NCI-H1048 (cell line): ENCODE data around the gene EXD3.

ENCODE experiments used
- DNase-seq: peaks from one replicate; lab custom pipeline; 2025; lab: John Stamatoyannopoulos, UW

Gene EXD3

GRCh38 chr9:137447722-137448601 is 25.0 kb upstream of the EXD3 start:
- DNase-seq: no peak

GRCh38 chr9:137446851-137447471 is 24.0 kb upstream of the EXD3 start:
- DNase-seq: no peak

- DNase-seq: no peak
These were observed 23.0 kb upstream of the EXD3 start for GRCh38 chr9:137445930-137446431.

GRCh38 chr9:137445275-137445807 is 22.4 kb upstream of the EXD3 start:
- DNase-seq: peak; percentile 19

- DNase-seq: no peak
These were observed 21.3 kb upstream of the EXD3 start for GRCh38 chr9:137444106-137444790.

- DNase-seq: no peak
These were observed 19.0 kb upstream of the EXD3 start for GRCh38 chr9:137441935-137442321.

DNA sequence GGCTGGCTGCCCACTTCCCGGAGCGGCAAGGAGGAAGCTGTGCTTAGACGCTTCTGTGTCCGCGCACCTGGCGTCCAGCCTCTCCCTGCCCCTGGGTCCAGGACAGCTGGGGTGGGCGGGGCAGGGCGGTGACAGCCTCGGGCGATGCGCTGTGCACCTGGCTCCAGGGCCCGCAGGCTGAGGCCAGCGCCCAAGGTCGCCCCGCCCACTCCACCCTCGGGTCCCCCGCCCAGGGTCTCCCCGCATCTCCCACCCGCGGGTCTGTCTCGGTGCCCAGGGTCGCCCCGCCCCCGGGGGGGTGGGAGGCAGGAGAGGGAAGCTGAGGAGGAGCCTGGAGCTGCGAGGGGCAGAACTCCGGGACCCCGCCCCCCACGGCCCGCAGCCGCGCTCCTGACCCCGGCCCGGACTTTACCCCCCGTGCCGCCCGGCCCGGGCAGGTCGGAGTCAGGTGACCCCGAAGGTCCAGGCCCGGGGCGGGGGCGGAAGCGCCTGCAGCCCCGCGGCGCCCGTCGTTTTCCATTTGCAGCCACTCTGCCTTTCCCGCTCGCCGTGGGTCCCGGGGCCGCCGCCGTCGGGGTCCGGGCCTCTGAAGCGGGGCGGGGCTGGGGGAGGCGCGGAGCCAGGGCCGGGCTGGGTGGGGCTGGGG is 18.4 kb upstream of the EXD3 start, which contains the start of gene ENTPD8:
Gene ENTPD8 (minus strand): TSS at position 69 of the 646 bp plus-strand sequence. CDS start 3,072 bp downstream, outside the sequence.
- DNase-seq: no peak

DNA sequence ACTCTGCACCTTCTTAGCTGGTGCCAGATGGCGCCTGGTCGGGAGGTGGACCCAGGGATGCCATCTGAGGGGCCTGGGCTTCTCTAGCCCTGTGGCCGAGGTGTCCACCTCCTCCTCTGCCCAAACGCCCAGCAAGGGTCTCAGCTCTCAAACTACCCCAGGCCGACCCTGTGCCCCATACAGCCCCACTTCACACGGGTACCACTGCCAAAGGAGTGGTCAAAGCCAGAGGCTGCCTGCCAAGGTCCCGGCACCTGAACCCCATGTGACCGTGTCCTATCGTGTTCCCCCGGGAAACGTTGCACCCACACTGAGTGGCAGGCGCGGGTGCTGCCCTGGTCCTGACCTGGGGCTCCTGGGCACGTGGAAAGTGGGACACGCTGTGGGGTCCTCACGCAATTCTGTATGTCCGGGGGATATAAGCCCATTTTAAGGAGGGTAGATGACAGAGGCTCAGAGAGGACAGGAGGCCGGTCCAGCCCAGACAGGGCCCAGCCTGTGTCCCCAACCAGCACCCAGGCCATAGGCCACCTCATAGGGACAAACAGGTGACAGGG is 16.3 kb upstream of the EXD3 start:
- no peak for DNase-seq

DNA sequence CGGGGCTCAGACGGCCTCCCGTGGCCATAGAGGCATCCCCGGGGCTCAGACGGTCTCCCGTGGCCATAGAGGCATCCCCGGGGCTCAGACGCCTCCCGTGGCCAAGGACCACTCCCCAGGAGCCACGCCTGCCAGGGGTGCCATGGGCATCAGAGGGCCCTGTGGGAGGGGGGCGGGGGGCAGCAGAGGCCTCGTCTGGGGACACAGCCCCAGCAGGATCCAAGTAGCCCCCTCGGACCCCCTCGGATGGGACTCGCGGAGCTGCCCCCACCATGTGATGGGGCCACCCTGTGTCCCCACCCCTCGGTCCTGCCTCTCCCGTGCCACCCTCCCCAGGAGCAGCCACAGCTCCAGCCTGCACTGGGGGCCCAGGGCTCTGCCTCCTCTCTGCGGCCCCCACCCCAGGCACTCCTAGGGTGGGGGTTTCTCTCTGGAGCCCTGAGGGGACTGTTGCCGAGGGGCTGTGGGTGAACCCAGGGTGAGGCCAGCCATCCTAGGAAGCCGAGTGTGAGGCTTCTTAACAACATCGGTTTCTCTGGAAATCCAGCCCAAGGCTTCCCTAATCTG is 15.7 kb upstream of the EXD3 start:
- DNase-seq: no peak

DNA sequence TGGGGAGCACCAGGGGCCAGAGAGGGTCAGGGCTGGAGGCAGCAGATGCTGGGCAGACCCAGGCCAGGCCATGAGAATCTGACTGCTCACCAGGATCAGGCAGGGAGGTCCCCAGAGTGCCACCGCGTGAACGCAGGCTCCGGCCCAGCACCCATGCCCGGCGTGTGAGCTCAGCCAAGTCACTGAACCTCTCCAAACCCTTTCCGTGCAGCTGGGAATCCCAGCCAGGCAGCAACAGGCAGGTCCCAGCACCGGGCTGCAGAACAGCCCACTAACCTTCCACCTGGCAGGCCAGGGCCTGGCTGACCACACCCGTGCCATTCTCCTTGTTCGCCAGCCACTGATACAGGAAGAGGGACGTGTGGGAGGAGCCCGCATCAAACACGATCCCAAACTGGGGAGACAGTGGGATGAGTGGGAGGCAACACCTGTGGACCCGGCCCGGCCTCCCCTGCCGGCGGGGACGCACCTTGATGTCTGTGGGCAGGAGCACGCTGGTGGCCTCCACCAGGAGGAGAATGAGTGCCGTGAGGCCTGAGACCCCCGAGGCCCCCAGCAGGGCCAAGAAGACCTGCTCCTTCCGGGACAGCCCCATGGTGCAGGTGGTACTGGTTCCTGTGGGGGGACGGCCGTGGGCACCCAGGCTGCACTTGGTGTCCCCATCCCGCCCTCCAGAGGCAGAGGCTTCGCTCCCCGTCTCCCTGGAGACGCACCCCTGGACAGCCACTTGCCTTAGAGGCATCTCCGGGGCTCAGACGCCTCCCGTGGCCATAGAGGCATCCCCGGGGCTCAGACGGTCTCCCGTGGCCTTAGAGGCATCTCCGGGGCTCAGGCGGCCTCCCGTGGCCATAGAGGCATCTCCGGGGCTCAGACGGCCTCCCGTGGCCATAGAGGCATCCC is 15.0 kb upstream of the EXD3 start:
- no peak for DNase-seq

- DNase-seq: no peak
These were observed 14.0 kb upstream of the EXD3 start for GRCh38 chr9:137436761-137437600.

DNA sequence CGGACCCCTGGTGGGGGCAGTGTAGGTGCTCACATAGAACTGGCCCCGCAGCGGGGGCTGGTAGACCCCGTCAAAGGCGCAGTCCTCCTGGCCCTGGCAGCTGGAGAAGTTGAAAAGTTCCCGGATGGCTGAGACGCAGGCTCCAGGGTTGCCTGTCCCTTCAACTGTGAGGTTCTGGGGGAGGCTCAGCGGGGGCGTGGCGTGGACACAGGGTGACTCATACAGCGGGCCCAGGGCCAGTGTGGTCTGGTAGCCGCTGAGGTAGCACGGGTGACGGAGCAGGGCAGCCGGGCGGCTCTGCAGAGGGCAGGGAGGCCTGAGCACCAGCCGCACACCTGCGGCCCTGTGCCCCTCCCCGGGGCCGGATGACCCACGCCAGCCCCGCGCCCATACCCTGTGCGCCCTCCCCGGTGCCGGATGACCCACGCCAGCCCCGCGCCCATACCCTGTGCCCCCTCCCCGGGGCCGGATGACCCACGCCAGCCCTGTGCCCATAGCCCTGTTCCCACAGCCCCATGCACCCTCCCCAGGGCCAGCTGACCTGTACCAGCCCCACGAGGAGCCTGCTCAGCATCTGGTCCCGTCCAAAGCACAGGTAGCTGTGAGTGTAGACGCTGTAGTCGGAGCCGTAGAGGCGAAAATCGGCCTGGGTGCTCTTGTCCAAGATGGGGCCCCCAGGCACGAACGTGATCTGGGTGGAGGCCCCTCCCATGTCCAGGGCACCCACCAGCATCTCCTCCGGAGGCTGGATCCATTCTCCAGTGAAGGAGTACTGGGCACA is 13.2 kb upstream of the EXD3 start:
- no peak for DNase-seq

DNA sequence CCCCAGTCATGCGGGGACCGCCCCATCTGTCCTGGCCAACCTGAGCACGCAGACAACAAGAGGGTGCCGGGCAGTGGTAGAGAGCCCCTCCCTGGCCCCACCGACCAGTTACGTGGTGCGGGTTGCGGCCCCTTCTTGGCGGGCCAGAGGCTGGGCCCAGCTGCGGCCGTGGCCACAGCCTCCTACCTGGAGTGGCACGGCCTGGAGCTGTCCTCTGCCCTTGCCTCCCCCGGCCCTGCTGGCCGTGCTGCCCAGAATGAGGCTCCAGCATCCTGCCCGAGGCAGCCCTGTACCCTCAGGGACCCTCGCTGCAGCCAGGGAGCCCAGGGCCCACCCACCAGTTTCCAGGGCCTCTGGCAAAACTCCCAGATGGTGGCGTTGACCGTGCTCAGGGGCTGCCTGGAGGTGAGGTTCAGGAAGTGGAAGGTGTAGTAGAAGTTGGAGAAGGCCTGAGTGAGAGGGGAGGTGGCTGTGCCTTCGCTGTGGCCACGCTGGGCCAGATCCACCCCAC is 12.5 kb upstream of the EXD3 start:
- DNase-seq: no peak

DNA sequence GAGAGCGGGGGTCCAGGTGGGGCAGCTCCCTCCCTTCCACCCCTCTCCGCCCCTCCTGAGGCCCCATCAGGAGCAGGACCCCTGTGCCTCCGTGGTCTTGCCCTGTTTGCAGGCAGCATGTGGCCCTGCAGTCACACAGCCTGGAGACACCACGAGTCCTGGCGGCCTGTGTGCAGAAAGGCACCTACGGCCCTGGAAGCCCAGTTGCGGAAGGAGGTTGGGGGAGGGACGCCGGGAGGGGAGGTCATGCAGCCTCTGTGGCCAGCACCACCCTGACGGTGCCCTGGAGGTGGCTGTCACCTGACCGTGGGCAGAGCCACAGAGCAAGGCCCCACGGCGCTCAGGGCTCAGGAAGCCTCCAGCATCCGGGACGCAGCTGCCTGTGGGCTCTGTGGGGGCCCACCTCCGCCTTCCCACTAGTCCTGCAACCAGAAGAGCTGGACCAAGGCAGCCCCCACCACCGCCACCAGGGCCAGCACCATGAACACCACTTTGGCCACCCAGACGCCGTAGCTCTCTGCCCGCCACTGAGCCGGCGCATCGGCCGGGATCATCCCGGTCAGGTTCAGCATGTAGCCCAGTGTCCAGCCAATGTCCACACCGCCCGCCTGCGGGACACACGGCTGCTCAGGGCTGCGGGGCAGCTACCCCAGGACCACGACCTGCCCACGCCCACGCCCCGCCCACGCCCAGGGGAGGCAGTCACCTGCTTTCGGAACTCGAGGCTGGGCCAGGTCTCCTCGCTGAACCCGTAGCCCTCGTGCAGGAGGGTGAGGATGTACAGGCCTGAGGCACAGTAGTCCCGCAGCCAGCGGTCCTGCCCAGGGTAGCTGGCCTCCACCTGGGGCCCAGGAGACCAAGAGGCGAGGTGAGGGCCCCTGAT is 11.8 kb upstream of the EXD3 start:
- DNase-seq: no peak

DNA sequence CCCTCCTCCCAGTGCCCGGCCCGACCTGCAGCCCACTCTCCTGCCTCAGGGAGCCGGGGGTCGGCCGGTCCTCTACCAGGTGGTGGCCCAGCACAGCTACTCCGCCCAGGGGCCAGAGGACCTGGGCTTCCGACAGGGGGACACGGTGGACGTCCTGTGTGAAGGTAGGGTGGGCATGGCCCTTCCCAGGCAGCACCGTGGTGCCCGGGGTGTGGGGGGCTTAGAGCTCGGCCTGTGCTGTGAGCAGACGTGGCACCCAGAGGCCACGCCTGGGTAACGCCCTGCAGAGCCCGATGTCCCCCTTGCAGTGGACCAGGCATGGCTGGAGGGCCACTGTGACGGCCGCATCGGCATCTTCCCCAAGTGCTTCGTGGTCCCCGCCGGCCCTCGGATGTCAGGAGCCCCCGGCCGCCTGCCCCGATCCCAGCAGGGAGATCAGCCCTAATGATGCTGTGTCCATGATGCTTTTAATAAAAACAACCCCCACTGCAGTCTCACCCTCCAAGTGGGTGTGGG is 11.0 kb upstream of the EXD3 start:
- DNase-seq: no peak

DNA sequence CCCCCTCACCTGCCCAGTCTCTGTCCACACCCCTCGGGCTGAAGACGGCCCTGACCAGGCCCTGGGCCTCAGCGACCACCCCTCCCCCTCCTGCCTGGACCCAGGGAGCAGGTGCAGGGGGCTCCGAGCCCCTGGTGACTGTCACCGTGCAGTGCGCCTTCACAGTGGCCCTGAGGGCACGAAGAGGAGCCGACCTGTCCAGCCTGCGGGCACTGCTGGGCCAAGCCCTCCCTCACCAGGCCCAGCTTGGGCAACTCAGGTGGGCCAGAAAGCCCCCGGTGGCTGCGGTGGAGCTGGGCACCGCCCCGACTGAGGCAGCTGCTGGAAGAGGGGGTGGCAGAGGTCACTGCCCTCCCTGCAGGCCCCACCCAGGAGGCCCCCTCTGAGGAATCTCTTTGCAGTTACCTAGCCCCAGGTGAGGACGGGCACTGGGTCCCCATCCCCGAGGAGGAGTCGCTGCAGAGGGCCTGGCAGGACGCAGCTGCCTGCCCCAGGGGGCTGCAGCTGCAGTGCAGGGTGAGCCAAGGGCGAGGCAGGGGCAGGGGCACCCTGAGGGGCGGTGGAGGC is 10.5 kb upstream of the EXD3 start:
- no peak for DNase-seq
